ENCODE results near the gene LIN37. TPM values are rescaled to one million over a fixed set of nuclear protein-coding genes. Genes with fewer than 3 reads are reported as not detected.

The LIN37 gene
- total and polyA plus RNA-seq, 2 of the 13 experiments (the other 11 are each of a cell fraction or from before 2014, with no cell fraction given), result 6.3 to 8.7 TPM

- no peaks in the 10 kb centered on the region for H3K27me3 ChIP-seq (ENCODE audit: control insufficient read depth in 1 of 2, insufficient read depth in 2 of 2, low read length in 2 of 2)
- H3K9ac ChIP-seq (ENCODE audit: insufficient read depth, low read depth, low read length), result peak overlapping the region; percentile 88
- intact Hi-C loops (cut with micrococcal nuclease; ENCODE audit: unreplicated experiment) (loop anchor here (2.0 kb wide), 1 partner anchor 22 kb away; no protein-coding TSS in a partner anchor), in situ Hi-C loops (cut with HindIII; ENCODE audit: extremely low pct_ligation_motif_present, low pct_unique_long_range_greater_than_20kb) (loop anchor here (5.0 kb wide), 1 partner anchor 171 kb away; the partner anchor contains the start of gene TMEM147)
- H3K79me2 ChIP-seq (ENCODE audit: insufficient read depth, low read length), result peaks cover 21% of the 10 kb centered on the region
- H3K4me3 ChIP-seq (replicated peaks in 1 of 3; ENCODE audit: insufficient read depth in 1 of 3, low read depth in 2 of 3, low read length in 3 of 3), result peak overlapping the region; percentile 93 to 99 (median 97)
- no peak overlapping the region for H2AFZ ChIP-seq (ENCODE audit: low read length)
- FAIRE-seq (no peak), DNase-seq (ENCODE audit: low spot score) (no peak), ATAC-seq (no peak)
- peaks cover 34% of the 10 kb centered on the region for H3K4me1 ChIP-seq (ENCODE audit: insufficient read depth, low read length)
- H3K4me2 ChIP-seq (ENCODE audit: low read depth, low read length), result peak overlapping the region; percentile 84
- peak overlapping the region; percentile 67 for H3K27ac ChIP-seq (ENCODE audit: extremely low read length, insufficient read depth, low read length)
- H3K9me3 ChIP-seq (ENCODE audit: low read length), result no peaks in the 10 kb centered on the region
- WGBS (ENCODE audit: low lambda C conversion rate), result 3% methylated on average over 20 of the region's 42 CpGs
- CTCF ChIA-PET (ENCODE audit: low intra/inter-chr PET ratio, low total read pairs), result interaction anchor here (1.2 to 7.0 kb wide), 2 partner anchors 24 to 75 kb away, joined by 4 to 201 read pairs; no protein-coding TSS in a partner anchor
- peaks cover 17 to 30% of the 10 kb centered on the region in 2 experiments for H3K36me3 ChIP-seq (replicated peaks in 1 of 2; ENCODE audit: control insufficient read depth in 1 of 2, insufficient read depth in 2 of 2, low read length in 2 of 2)
- H4K20me1 ChIP-seq (ENCODE audit: insufficient read depth, low read length), result peaks cover 8% of the 10 kb centered on the region
- BruUV-seq (replicated peaks), result no TSS peak
- POLR2A ChIA-PET, result interaction anchor here (0.6 to 4.6 kb wide), 9 partner anchors 11 to 101 kb away, joined by 3 to 69 read pairs (median 4); partner anchors contain the start of genes LIN37, PSENEN and U2AF1L4
- no peak for TF ChIP-seq DMTF1 (CRISPR knock-in tag; IDR thresholded peaks at IDR 0.05)
- TF ChIP-seq ZNF749 (CRISPR knock-in tag; IDR thresholded peaks at IDR 0.05; ENCODE audit: borderline replicate concordance), result no peak
- no peak for TF ChIP-seq MNT (IDR thresholded peaks at IDR 0.05)
- TF ChIP-seq MXI1 (IDR thresholded peaks at IDR 0.05; ENCODE audit: borderline replicate concordance, low read depth, low read length), result 0 out of 3 replicates have a peak, but pooled peaks have one; percentile 24
- TF ChIP-seq JARID2 (CRISPR knock-in tag; IDR thresholded peaks at IDR 0.05; ENCODE audit: insufficient replicate concordance), result no peak
- no peak for TF ChIP-seq SOX6 (IDR thresholded peaks at IDR 0.05)
- no peak for TF ChIP-seq SOX6 (CRISPR knock-in tag; IDR thresholded peaks at IDR 0.05)
- TF ChIP-seq, protein P1, sequence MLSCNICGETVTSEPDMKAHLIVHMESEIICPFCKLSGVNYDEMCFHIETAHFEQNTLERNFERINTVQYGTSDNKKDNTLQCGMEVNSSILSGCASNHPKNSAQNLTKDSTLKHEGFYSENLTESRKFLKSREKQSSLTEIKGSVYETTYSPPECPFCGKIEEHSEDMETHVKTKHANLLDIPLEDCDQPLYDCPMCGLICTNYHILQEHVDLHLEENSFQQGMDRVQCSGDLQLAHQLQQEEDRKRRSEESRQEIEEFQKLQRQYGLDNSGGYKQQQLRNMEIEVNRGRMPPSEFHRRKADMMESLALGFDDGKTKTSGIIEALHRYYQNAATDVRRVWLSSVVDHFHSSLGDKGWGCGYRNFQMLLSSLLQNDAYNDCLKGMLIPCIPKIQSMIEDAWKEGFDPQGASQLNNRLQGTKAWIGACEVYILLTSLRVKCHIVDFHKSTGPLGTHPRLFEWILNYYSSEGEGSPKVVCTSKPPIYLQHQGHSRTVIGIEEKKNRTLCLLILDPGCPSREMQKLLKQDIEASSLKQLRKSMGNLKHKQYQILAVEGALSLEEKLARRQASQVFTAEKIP (CRISPR knock-in tag; IDR thresholded peaks at IDR 0.05; ENCODE audit: borderline replicate concordance), result no peak
- no peak for TF ChIP-seq SP140L (CRISPR knock-in tag; IDR thresholded peaks at IDR 0.05; ENCODE audit: borderline replicate concordance)
- TF ChIP-seq ZNF207 (IDR thresholded peaks at IDR 0.05; ENCODE audit: borderline replicate concordance), result no peak
- TF ChIP-seq DNMT1 (CRISPR knock-in tag; IDR thresholded peaks at IDR 0.05), result no peak
- TF ChIP-seq ARID3A (IDR thresholded peaks at IDR 0.05; ENCODE audit: low read depth, low read length), result no peak
- peak; percentile 20; the same call in 1 of the 2 replicates for TF ChIP-seq MEF2D (CRISPR knock-in tag; IDR thresholded peaks at IDR 0.05)
- no peak for TF ChIP-seq PHB2 (IDR thresholded peaks at IDR 0.05; ENCODE audit: partially characterized antibody)
- no peak for TF ChIP-seq ATF1 (CRISPR knock-in tag; IDR thresholded peaks at IDR 0.05)
These were observed 29.9 kb upstream of the LIN37 start for GRCh38 chr19:35718345-35719041.
